H9 (cell line): Measurements from ENCODE around the gene MAST4. TPM values are rescaled to one million over a fixed set of nuclear protein-coding genes. Genes with fewer than 3 reads are reported as not detected.

ENCODE experiments used
- DNase-seq: peaks from one replicate; pipeline ENCODE4 v3.0.0-alpha.2; 2017
- H2AFZ ChIP-seq: one replicate; pipeline ENCODE4 v1.6.1; 2013; ENCODE audit warnings: mild to moderate bottlenecking, low read length, control low read depth, moderate library complexity
- H2AK5ac ChIP-seq: 2 replicates; pipeline ENCODE4 v1.6.1; 2013; ENCODE audit warnings: low read length, control low read depth, mixed read lengths; ENCODE audit not compliant: insufficient read length
- H2BK120ac ChIP-seq: one replicate; pipeline ENCODE4 v1.6.1; 2013; ENCODE audit warnings: low read depth, mild to moderate bottlenecking, low read length, control low read depth, inconsistent platforms; ENCODE audit not compliant: poor library complexity, severe bottlenecking
- H2BK12ac ChIP-seq: 2 replicates; pipeline ENCODE4 v1.6.1; 2013; ENCODE audit warnings: low read length, control low read depth, mixed read lengths, low read depth; ENCODE audit not compliant: insufficient read length
- H2BK15ac ChIP-seq: 2 replicates; pipeline ENCODE4 v1.6.1; 2013; ENCODE audit warnings: low read depth, low read length, control low read depth
- H2BK20ac ChIP-seq: one replicate; pipeline ENCODE4 v1.6.1; 2013; ENCODE audit warnings: low read depth, mild to moderate bottlenecking, low read length, control low read depth, inconsistent platforms; ENCODE audit not compliant: poor library complexity, severe bottlenecking
- H2BK5ac ChIP-seq: 2 replicates; pipeline ENCODE4 v1.6.1; 2013; ENCODE audit warnings: low read length, control low read depth, mixed read lengths; ENCODE audit not compliant: insufficient read length
- H3K14ac ChIP-seq: 2 replicates; pipeline ENCODE4 v1.6.1; 2013; ENCODE audit warnings: low read length, control low read depth; ENCODE audit not compliant: insufficient read depth
- H3K18ac ChIP-seq: 2 replicates; pipeline ENCODE4 v1.6.1; 2013; ENCODE audit warnings: low read depth, mild to moderate bottlenecking, mixed read lengths, low read length, control low read depth; ENCODE audit not compliant: insufficient read length
- H3K23ac ChIP-seq: 2 replicates; pipeline ENCODE4 v1.6.1; 2013; ENCODE audit warnings: low read length, control low read depth, mixed read lengths, low read depth; ENCODE audit not compliant: insufficient read length
- H3K23me2 ChIP-seq: 2 replicates; pipeline ENCODE4 v1.6.1; 2013; ENCODE audit warnings: low read depth, mild to moderate bottlenecking, mixed read lengths, low read length, control low read depth; ENCODE audit not compliant: insufficient read length, poor library complexity, severe bottlenecking
- H3K27ac ChIP-seq: 2 replicates; pipeline ENCODE4 v1.5.1; 2013; ENCODE audit warnings: low read length, control low read depth, mixed read lengths, low read depth; ENCODE audit not compliant: insufficient read length
- H3K27me3 ChIP-seq: 2 replicates; pipeline ENCODE4 v1.6.1; 2013; ENCODE audit warnings: low read length, control low read depth, inconsistent platforms; ENCODE audit not compliant: insufficient read depth
- H3K4ac ChIP-seq: 2 replicates; pipeline ENCODE4 v1.6.1; 2013; ENCODE audit warnings: low read depth, mild to moderate bottlenecking, control low read depth, inconsistent platforms, low read length, moderate library complexity
- H3K4me1 ChIP-seq: 2 replicates; pipeline ENCODE4 v1.6.1; 2013; ENCODE audit warnings: low read length, control low read depth, inconsistent platforms; ENCODE audit not compliant: insufficient read depth
- H3K4me2 ChIP-seq: 2 replicates; pipeline ENCODE4 v1.6.1; 2013; ENCODE audit warnings: low read length, control low read depth, mixed read lengths; ENCODE audit not compliant: insufficient read length, insufficient read depth
- H3K56ac ChIP-seq: 2 replicates; pipeline ENCODE4 v1.6.1; 2013; ENCODE audit warnings: low read depth, mild to moderate bottlenecking, mixed read lengths, low read length, control low read depth; ENCODE audit not compliant: insufficient read length
- H3K79me1 ChIP-seq: 2 replicates; pipeline ENCODE4 v1.6.1; 2013; ENCODE audit warnings: low read depth, mild to moderate bottlenecking, moderate library complexity, low read length, control low read depth, inconsistent platforms; ENCODE audit not compliant: insufficient read depth, poor library complexity, severe bottlenecking
- H3K79me2 ChIP-seq: 2 replicates; pipeline ENCODE4 v1.6.1; 2013; ENCODE audit warnings: low read length, control low read depth, inconsistent platforms; ENCODE audit not compliant: insufficient read depth
- H3K9ac ChIP-seq: 2 replicates; pipeline ENCODE4 v1.6.1; 2013; ENCODE audit warnings: low read length, control low read depth, mixed read lengths; ENCODE audit not compliant: insufficient read length; ENCODE audit errors: extremely low read depth
- H3K9me3 ChIP-seq: one replicate; pipeline ENCODE4 v1.6.1; 2013; ENCODE audit warnings: low read depth, low read length, inconsistent platforms; ENCODE audit not compliant: control insufficient read depth
- H3T11ph ChIP-seq: one replicate; pipeline ENCODE4 v1.6.1; 2013; ENCODE audit warnings: mild to moderate bottlenecking, low read length, control low read depth, inconsistent platforms
- H4K20me1 ChIP-seq: one replicate; pipeline ENCODE4 v1.6.1; 2013; ENCODE audit not compliant: control insufficient read depth, insufficient read length, insufficient read depth
- H4K5ac ChIP-seq: 2 replicates; pipeline ENCODE4 v1.6.1; 2013; ENCODE audit warnings: low read depth, mild to moderate bottlenecking, mixed read lengths, low read length, control low read depth; ENCODE audit not compliant: insufficient read length
- H4K8ac ChIP-seq: replicated peaks from 2 replicates; pipeline ENCODE4 v1.6.1; 2013; ENCODE audit warnings: low read length, control low read depth, mixed read lengths, low read depth; ENCODE audit not compliant: insufficient read length
- H4K91ac ChIP-seq: 2 replicates; pipeline ENCODE4 v1.6.1; 2013; ENCODE audit warnings: low read depth, mild to moderate bottlenecking, moderate library complexity, mixed read lengths, low read length, control low read depth; ENCODE audit not compliant: insufficient read length
- H3K27ac Mint-ChIP-seq, 3 experiments: 2 replicates in 2 of 3; 3 replicates in 1 of 3; pipeline ENCODE4 v1.8.0; 2020 to 2021; ENCODE audit warnings: mixed read lengths in 3 of 3, mild to moderate bottlenecking in 1 of 3, moderate library complexity in 1 of 3
- H3K27me3 Mint-ChIP-seq: 2 replicates; pipeline ENCODE4 v1.8.0; 2021; ENCODE audit warnings: low read depth, mild to moderate bottlenecking, moderate library complexity, mixed read lengths
- H3K36me3 Mint-ChIP-seq, 3 experiments: 2 replicates in 2 of 3; 3 replicates in 1 of 3; pipeline ENCODE4 v1.8.0; 2020 to 2021; ENCODE audit warnings: low read depth in 3 of 3, mixed read lengths in 3 of 3; ENCODE audit not compliant: insufficient read depth in 1 of 3
- H3K4me1 Mint-ChIP-seq, 2 experiments: 2 replicates each; pipeline ENCODE4 v1.8.0; 2020; ENCODE audit warnings: mixed read lengths in 2 of 2
- H3K4me3 Mint-ChIP-seq, 2 experiments: 2 replicates in 1 of 2; 3 replicates in 1 of 2; pipeline ENCODE4 v1.8.0; 2020 to 2021; ENCODE audit warnings: mild to moderate bottlenecking in 2 of 2, mixed read lengths in 2 of 2, moderate library complexity in 1 of 2
- H3K9me3 Mint-ChIP-seq, 2 experiments: 2 replicates in 1 of 2; 3 replicates in 1 of 2; pipeline ENCODE4 v1.8.0; 2020; ENCODE audit warnings: mild to moderate bottlenecking in 2 of 2, mixed read lengths in 2 of 2, moderate library complexity in 1 of 2
- CTCF ChIP-seq: fragments of 200-600 bp; sonication (generic); conservative IDR thresholded peaks from 3 replicates; pipeline ENCODE4 v1.8.0; 2021; ENCODE audit warnings: antibody characterized with exemption, mild to moderate bottlenecking
- WGBS: extraction: QIAGEN DNeasy Blood & Tissue Kit; methylation state at CpG from one replicate; pipeline ENCODE4 v1.1.7; 2013; ENCODE audit warnings: missing lambda C conversion rate, low lambda C conversion rate, mixed read lengths; ENCODE audit not compliant: insufficient read length; ENCODE audit errors: extremely low coverage; 5-methylcytosine and 5-hydroxymethylcytosine counted together
- total RNA-seq: library from RNA; stranded (reverse); gene quantifications from 2 replicates; pipeline ENCODE4 v1.2.1, GENCODE V29; 2021

The MAST4 gene
- total RNA-seq, 1 experiment from 2014 or later, result 3.7 TPM

- no peaks in the 10 kb centered on the region for H3K9me3 Mint-ChIP-seq
- H2BK15ac ChIP-seq, result no peak overlapping the region
- H2BK5ac ChIP-seq, result no peak overlapping the region
- H2BK120ac ChIP-seq, result no peak overlapping the region
- no peaks in the 10 kb centered on the region for H3K9me3 ChIP-seq
- H3T11ph ChIP-seq, result no peak overlapping the region
- no peak overlapping the region for H2BK12ac ChIP-seq
- no peak overlapping the region for H3K18ac ChIP-seq
- H4K91ac ChIP-seq, result no peak overlapping the region
- H3K4ac ChIP-seq, result no peak overlapping the region
- no peaks in the 10 kb centered on the region for H3K36me3 Mint-ChIP-seq
- no peaks in the 10 kb centered on the region for H3K79me1 ChIP-seq
- H3K4me1 ChIP-seq, result no peaks in the 10 kb centered on the region
- no CpG with 5 or more reads among the region's 3 CpGs for WGBS
- no peak overlapping the region for H4K5ac ChIP-seq
- H2BK20ac ChIP-seq, result no peak overlapping the region
- no peak overlapping the region for H3K9ac ChIP-seq
- no peak overlapping the region for H3K4me3 Mint-ChIP-seq
- H3K27me3 ChIP-seq, result no peaks in the 10 kb centered on the region
- DNase-seq, result no peak
- no peaks in the 10 kb centered on the region for H3K4me1 Mint-ChIP-seq
- no peaks in the 10 kb centered on the region for H4K20me1 ChIP-seq
- no peak overlapping the region for H3K27ac Mint-ChIP-seq
- H3K27me3 Mint-ChIP-seq, result no peaks in the 10 kb centered on the region
- no peak for TF ChIP-seq CTCF
- no peak overlapping the region for H3K23ac ChIP-seq
- no peak overlapping the region for H3K14ac ChIP-seq
- H3K27ac ChIP-seq, result no peak overlapping the region
- no peak overlapping the region for H4K8ac ChIP-seq
- H3K23me2 ChIP-seq, result no peaks in the 10 kb centered on the region
- no peaks in the 10 kb centered on the region for H3K79me2 ChIP-seq
- H3K56ac ChIP-seq, result no peak overlapping the region
- no peak overlapping the region for H2AFZ ChIP-seq
- no peak overlapping the region for H2AK5ac ChIP-seq
- no peak overlapping the region for H3K4me2 ChIP-seq
Measured at GRCh38 chr5:67133776-67134175, 537.6 kb downstream of the MAST4 start.
